ENCODE data around the gene FUT8.

GRCh38 chr14:65503771-65504170, 91.2 kb downstream of the FUT8 start:
- TF ChIP-seq ZBTB7A (IDR thresholded peaks at IDR 0.05; ENCODE audit: low read depth) (no peak), MAX (IDR thresholded peaks at IDR 0.05) (no peak)

Measured in Ishikawa (cell line).